NCI-H1092 treated with DMSO at 0.1 percent for 48 hours (cell line): ENCODE results near the gene SCNN1A.
A peak's percentile ranks its signal among the peaks of the same experiment; 100 is the strongest.

Experiments used
- DNase-seq: peaks from one replicate; lab custom pipeline; 2025; lab: John Stamatoyannopoulos, UW

SCNN1A gene

DNA sequence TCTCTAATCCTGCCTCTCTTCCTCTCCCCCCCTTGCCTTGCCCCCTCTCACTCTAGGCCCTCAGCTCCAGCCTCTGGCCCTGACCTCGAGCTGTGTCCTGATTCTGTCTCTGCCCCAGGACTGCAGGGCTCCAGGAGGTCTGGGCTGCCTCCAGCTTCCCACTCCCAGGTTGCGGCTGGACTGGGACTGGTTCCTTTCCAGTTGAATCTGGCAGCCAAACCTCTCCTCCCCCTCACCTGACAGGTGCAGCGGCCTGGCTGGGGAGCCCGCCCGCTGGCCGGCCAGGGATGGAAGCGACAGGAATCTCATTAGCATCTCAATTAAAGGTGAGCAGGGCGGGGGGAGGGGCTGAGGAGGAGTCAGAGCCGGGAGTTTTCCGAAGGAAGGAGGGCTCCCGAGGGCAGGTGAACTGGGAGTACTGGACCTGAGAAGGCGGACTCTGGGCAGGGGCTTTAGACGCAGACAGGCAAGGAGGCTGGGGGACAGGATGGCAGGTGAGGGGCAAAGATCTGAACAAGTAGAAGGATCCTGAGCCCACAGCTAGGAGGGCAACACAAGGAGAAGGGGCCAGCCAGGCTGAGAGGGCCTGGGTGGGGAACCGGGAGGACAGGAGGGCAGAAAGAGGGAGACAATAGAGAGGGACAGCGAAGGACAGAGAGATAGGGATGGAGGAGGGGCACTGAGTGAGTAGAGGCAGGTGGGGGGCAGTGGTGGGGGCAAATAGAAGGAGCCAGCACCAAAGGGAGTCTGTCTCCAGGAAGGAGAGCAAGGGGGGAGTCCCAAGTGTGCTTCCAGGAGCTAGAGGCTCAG is at the start of gene SCNN1A:
SCNN1A (minus strand) TSS at position 295 of the 810 bp plus-strand sequence. CDS start 780 bp downstream, outside the sequence.
- no peak for DNase-seq

- DNase-seq = no peak
Measured at GRCh38 chr12:6424866-6425265, 49.5 kb upstream of the SCNN1A start.

- DNase-seq = no peak
Measured at GRCh38 chr12:6424008-6424347, 48.6 kb upstream of the SCNN1A start.

DNA sequence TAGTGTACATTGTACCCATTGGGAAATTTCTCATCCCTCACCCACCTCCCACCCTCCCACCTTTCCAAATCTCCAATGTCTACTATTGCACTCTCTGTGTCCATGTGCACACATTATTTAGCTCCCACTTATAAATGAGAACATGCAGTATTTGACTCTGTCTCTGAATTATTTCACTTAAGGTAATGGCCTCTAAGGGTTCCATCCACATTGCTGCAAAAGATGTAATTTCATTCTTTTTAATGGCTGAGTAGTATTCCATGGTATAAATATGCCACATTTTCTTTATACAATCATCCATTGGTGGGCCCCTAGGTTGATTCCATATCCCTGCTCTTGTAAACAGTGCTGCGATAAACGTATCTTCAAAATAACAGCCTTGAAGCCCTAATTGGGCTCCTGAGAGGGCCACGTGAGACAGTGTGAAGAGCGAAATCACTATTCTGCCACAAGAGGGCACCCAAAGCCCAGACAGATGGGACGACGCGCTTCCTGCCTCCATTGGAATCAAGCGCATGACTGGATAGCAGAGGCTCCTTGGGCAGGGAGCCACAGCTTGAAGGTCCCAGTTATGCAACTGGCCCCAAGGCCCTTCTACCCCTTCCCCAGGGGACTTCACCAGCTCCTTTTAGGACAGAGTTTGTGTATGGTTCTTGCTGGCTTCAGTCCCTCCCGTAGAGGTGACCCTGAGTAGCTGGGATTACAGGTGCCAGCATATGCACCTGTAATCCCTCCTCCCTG is 48.1 kb upstream of the SCNN1A start:
- peak; percentile 81 for DNase-seq

DNA sequence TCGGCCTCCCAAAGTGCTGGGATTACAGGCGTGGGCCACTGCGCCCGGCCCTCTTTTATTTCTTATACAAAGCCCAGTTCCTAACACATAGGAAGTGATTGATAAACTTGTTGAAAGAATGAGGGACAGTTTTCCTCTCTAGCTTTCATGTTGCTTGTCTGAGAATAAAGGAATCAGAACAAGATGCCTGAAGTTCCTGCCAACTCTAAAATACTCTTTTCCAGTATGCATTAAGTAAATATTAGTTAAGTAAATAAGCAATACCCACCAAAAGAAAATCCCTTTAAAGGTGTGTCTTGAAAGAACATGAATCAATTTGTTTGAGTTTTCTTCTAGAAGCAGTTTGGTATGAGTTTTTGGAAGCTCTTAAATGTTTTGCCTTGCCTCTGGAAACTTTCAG is 45.0 kb upstream of the SCNN1A start:
- DNase-seq = no peak

GRCh38 chr12:6418796-6419195 is 43.4 kb upstream of the SCNN1A start:
- no peak for DNase-seq

- no peak for DNase-seq
Measured at GRCh38 chr12:6416596-6416995, 41.2 kb upstream of the SCNN1A start.

DNA sequence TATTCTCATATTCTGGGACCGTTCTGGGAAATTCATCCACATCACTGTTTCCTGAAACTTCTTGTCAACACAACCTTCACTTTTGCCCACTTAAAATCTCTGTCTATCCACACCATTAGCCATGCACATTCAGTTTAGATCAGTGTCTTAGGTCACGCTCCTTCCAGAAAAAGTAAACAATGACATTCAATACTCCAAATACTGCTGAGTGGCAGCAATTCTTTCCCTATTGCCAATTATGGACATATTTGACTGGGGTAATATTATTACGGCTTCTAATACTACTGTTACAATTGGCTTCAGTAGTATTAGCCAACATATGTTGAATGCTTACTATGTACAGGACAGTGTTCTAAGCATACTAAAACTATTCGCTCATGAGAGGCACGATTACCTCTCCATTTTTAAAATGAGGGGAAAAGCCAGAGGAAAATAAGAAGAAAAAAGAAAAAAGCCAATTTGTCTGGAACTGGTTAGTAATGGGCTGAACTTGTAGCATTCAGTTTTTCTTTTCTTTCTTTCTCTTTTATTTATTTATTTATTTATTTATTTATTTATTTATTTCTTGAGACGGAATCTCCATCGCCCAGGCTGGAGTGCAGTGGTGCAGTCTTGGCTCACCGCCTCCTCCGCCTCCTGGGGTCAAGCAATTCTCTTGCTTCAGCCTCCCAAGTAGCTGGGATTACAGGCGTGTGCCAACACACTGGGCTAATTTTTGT is 32.0 kb upstream of the SCNN1A start:
- DNase-seq = no peak

- no peak for DNase-seq
Measured at GRCh38 chr12:6405963-6406362, 30.6 kb upstream of the SCNN1A start.

DNA sequence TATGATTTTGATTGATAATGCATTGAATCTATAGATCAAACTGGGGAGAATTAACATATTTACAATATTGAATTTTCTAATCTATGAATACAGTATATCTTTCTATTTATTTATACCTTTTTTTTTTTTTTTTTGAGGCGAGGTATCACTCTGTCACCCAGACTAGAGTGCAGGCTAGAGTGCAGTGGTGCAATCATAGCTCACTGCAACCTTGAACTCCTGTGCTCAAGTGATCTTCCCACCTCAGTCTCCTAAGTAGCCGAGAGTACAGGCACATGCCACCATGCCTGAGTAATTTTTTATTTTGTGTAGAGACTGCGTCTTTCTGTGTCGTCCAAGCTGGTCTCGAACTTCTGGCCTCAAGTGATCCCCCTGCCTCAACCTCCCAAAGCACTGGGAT is 29.0 kb upstream of the SCNN1A start:
- no peak for DNase-seq

DNA sequence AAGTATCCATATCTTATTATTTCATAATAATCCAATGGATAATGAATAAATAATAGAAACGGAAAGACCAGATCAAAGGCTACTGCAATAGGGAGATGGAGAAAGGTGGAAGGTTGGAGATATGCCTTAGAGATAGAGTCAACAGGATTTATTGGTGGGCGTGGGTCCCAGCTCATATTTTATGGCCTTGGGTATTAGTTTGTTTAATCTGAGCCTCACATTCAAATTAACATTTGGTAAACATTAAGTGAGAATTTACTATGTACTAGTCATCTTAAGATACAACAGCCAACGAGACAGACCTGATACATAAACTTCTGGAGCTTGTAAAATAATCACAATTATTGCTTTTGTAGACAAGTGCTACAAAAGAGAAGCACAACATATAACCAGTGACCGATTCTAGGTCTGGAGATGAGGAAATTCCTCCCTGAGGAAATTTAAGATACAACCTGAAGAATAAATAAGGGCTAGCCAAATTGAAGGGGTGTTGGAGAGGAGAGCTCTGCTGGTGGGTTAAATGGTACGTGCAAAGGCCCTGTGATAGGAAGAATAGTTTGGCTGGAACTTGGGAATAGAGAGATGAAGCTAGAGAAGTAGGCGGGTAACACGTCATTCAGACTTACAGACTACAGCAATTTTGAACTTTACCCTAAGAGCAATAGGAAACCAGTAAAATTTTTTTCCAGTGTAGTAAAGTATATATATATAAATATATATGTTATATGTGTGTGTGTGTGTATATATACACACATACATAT is 24.7 kb upstream of the SCNN1A start:
- DNase-seq = no peak

GRCh38 chr12:6396031-6396430 is 20.7 kb upstream of the SCNN1A start:
- no peak for DNase-seq

GRCh38 chr12:6394398-6394797 is 19.0 kb upstream of the SCNN1A start:
- DNase-seq = no peak

GRCh38 chr12:6393109-6393508 is 17.7 kb upstream of the SCNN1A start:
- DNase-seq = no peak

DNA sequence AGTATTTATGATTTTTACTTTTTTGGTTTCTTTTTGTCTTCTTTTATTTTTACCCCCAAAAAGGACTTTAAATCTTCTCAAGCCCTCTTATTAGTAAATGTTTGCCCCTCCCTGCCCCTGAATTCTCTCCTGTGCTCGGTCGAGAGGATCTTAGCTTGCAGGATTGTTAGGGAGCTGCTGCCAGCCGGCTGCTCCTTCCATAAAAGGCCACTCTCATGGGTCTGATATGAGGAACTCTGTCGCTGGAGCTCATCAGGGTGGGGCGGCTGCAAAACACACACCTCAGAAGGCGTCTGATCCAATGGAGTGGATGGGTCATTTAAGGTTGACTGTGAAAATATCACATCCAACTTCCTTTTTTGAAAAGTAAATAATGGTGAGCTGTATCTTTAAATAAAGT is 17.1 kb upstream of the SCNN1A start:
- no peak for DNase-seq

- no peak for DNase-seq
Measured at GRCh38 chr12:6391013-6391412, 15.7 kb upstream of the SCNN1A start.

DNA sequence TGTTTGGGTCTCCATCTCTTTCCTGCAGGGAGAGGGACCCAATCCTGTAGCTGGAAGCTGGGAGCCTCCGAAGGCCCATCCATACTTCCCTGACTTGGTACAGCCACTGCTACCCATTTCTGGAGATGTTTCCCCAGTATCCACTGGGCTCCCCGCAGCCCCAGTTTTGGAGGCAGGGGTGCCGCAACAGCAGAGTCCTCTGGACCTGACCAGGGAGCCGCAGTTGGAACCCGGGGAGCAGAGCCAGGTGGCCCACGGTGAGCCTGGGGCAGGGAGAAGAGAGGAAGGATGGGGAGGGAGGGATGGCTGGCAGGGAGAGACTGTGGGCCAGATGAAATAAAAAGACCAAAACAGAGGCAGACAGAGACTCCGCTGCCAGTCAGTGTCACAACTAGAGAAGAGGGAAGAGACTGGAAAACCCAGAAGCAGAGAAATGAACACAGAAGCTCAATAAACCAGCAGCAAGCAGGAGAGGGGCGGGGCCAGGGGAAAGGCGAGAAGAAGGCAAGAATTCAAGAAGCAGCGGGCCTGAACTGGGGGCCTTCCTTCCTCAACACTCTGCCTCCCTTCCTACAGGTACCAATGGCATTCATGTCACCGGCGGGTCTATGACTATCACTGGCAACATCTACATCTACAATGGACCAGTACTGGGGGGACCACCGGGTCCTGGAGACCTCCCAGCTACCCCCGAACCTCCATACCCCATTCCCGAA is 14.9 kb upstream of the SCNN1A start:
- no peak for DNase-seq

- no peak for DNase-seq
Measured at GRCh38 chr12:6387541-6387940, 12.2 kb upstream of the SCNN1A start.

- DNase-seq = no peak
Measured at GRCh38 chr12:6386491-6386890, 11.1 kb upstream of the SCNN1A start.

GRCh38 chr12:6386038-6386437 is 10.7 kb upstream of the SCNN1A start:
- no peak for DNase-seq
